GM21447 (cell line): ENCODE data around the gene CD209.

Experiments
- ATAC-seq: cut with Tn5 transposase; IDR thresholded peaks from one replicate; pipeline ENCODE4 v1.9.1; 2021; ENCODE audit not compliant: unreplicated experiment

CD209 gene

DNA sequence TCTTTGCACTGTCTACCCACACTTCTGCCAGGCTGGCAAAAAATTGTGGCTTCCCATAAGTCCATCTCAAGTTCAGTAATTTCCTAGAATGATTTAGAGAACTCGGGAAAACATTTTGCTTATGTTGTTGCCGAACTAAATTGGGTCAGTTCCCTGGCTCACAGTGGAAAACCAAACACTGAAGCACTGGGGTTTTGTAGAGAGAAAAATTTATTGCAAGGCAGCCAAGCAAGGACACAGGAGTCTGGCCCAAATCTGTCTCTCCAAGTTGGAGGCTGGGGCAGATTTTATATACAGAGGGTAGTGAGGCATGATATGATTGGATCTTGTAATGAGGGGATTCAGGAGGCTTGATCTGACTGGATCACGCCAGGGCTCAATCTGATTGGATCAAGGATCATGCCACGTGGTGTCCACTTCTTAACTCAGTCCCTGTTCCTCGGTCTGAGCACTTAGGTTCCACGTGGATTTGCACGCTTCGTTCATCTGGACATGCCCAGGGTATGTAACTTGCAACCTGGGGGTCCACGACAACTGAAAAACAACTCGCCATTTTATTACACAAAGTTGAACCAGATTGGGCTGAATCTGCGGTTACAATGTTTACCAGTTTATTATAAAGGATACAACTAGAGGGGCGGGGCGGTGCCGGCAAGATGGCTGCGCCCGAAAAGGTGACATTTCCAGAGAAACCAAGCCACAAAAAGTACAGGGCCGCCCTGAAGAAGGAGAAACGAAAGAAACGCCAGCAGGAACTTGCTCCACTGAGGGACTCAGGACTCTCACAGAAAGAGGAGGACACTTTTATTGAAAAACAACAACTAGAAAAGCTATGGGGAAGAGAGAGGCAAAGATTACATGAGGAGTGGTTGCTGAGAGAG is 7.3 kb downstream of the CD209 start:
- no peak for ATAC-seq

DNA sequence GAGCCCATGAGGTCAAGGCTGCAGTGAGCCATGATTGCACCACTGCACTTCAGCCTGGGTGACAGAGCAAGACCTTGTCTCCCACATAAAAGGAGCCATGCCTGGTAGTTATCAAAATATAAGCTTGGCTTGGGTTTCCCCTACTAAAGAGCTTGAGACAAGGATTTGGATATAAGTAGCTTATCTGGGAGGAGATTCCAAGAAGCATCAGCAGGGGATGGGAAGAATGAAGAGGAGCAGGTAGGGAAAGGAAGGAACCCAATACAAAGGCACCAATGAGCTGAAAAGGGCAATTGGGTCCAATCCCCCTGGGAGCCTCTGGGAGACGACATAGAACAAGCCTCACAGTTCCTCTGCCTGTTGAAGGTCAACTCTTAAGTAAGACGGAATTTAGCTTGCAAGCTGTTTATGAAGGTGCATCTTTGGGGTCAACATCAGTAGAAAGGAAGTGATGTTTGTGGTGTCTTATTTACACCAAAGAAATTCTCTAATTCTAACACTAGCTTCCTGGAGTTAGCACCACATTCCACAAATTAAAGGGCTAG is 8.1 kb downstream of the CD209 start:
- no peak for ATAC-seq

GRCh38 chr19:7738023-7738422 is 9.3 kb downstream of the CD209 start:
- ATAC-seq = no peak

DNA sequence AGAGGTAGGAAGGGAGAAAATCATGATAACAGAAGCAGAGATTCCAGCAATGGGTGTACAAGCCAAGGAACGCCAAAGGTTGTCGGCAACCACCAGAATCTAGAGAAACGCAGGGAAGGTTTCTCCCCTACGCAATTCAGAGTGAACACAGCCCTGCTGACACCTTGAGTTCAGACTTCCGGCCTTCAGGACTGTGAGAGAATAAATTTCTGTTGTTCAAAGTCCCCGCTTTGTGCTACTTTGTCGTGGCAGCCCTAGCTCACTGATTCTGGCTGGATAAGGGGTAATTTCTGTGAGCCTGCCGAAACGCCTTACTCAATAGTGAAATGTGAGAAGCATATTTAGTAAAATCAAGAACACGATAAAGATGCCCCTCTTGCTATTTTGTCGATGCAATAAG is 10.1 kb downstream of the CD209 start:
- no peak for ATAC-seq

- ATAC-seq = no peak
Observed at GRCh38 chr19:7736148-7736547, 11.2 kb downstream of the CD209 start.

- no peak for ATAC-seq
Observed at GRCh38 chr19:7734220-7735203, 12.8 kb downstream of the CD209 start.

- no peak for ATAC-seq
Observed at GRCh38 chr19:7733376-7733775, 14.0 kb downstream of the CD209 start.

GRCh38 chr19:7732045-7732444 is 15.3 kb downstream of the CD209 start, which contains the start of gene CLEC4G:
Gene CLEC4G, minus strand, starts transcription at chr19:7732110. Its CDS starts 8 bp downstream, at chr19:7732102.
- ATAC-seq = no peak

DNA sequence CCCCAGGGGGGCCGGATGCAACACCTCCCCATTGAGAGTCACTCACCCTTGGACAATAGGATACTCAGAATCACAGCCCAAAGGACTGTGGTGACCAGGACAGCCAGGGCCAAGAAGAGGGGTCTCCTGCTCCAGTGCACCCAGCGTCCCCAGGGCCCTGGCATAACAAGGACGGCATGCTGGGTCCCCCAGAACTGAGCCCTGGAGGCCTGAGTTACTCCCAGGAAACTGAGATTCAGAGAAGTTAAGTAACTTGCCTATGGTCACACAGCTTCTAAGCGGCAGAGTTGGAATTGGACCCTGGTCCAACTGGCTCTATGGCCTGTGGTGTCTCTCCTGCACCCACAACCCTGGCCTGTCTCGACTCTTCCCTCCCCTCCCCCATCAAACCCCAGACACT is 15.7 kb downstream of the CD209 start:
- no peak for ATAC-seq

DNA sequence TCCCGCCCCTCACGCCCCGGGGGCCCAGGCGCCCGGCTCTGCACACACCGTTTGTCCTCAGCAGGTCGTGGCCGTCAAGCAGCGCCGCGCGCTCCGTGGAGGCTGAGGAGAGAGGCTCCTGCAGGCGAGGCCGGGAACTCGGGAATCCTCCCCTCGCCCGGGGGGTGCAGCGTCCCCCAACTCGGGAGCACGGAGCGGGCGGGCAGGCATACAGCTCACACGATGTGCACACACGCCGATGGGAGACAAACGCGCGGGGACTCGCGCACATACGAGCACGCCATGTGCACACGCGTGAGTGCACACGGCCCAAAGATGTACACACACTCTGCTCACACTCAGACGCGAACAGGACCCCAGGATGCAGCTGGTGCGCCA is 16.1 kb downstream of the CD209 start:
- ATAC-seq = no peak

- ATAC-seq = no peak
Observed at GRCh38 chr19:7730286-7731217, 16.8 kb downstream of the CD209 start.

GRCh38 chr19:7729831-7730285 is 17.5 kb downstream of the CD209 start:
- ATAC-seq = no peak

- ATAC-seq = no peak
Observed at GRCh38 chr19:7729211-7729610, 18.1 kb downstream of the CD209 start.

- no peak for ATAC-seq
Observed at GRCh38 chr19:7725791-7726190, 21.5 kb downstream of the CD209 start.

GRCh38 chr19:7722231-7722651 is 25.1 kb downstream of the CD209 start:
- ATAC-seq = no peak

DNA sequence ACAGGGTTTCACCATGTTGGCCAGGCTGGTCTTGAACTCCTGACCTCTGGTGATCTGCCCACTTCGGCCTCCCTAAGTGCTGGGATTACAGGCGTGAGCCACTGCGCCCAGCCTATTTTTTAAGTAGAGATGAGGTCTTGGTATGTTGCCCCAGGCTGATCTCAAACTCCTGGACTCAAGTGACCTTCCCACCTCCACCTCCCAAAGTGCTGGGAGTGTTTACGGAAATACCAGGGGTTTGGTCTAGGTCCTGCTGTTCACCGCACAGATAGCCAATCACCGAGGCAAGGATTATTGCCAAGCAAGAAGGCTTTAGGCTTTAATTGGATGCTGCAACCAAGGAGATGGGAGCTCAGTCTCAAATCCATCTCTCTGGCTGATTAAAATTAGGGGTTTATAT is 27.0 kb downstream of the CD209 start:
- no peak for ATAC-seq

DNA sequence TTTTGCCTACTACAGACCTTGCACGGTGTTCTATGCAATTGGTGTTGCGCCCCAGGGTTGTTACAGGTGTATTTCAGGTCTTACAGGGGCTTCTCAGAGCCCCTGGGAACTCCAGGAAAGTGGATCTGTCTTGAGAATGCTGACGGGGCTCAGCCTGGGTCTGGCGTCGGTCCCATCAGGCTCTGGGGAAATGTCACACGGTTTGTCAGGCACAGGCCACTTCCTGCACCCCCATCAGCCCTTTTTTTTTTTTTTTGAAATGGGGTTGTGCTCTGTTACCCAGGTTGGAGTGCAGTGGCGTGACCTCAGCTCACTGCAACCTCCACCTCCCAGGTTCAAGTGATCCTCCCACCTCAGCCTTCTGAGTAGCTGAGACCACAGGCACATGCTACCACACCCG is 28.7 kb downstream of the CD209 start:
- ATAC-seq = no peak

DNA sequence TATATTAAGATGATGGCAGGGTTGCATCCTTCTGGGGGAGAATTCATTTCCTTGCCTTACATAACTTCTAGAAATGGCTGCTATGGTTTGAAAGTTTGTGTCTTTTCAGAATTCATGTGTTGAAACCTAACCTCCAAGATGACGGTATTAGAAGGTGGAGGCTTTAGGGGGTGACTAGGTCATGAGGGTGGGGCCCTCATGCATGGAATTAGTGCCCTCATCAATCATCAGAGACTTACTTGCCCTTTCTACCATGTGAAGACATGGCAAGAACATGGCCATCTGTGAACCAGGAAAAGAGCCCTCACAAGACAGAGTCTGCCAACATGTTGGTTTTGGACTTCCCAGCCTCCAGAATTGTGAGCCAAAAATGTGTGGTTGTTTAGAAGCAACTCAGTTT is 30.6 kb downstream of the CD209 start:
- ATAC-seq = no peak

DNA sequence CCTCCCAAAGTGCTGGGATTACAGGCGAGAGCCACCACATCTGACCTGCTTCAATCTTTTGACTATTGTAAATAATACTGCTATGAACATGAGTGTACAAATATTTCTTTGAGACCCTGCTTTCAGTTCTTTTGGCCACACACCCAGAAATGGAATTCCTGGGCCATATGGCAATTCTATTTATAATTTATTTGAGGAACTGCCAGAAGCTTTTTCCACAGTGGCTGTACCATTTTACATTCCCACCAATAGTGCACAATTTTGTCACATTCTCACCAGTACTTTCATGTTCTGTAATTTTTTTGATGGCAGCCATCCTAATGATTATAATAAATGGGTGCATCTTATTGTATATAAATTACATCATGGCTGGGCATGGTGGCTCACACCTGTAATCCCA is 31.7 kb downstream of the CD209 start:
- no peak for ATAC-seq

- ATAC-seq = no peak
Observed at GRCh38 chr19:7710616-7711015, 36.7 kb downstream of the CD209 start.
